Measurements from ENCODE around the gene GRIP1.

GRIP1 gene

GRCh38 chr12:66698558-66698957 is 19.7 kb upstream of the GRIP1 start:
- Histone ChIP-seq H3K9me3 (ENCODE audit: insufficient read depth, low read length, severe bottlenecking) (no peaks in the 10 kb centered on the region), H3K4me1 (ENCODE audit: insufficient read depth, low read length) (peaks cover 9% of the 10 kb centered on the region; the same call in 1 of the 2 replicates), H3K9ac (ENCODE audit: low read depth, low read length) (no peak overlapping the region), H4K20me1 (ENCODE audit: insufficient read depth, low read length) (no peaks in the 10 kb centered on the region), H3K27ac (ENCODE audit: low read length) (no peak overlapping the region), H3K36me3 (ENCODE audit: insufficient read depth, low read length) (no peaks in the 10 kb centered on the region), H3K4me2 (ENCODE audit: insufficient read depth, low read length) (no peak overlapping the region), H3K27me3 (ENCODE audit: insufficient read depth, low read length, poor library complexity) (no peaks in the 10 kb centered on the region), H2AFZ (ENCODE audit: low read depth, low read length) (no peak overlapping the region), H3K79me2 (ENCODE audit: insufficient read depth, low read length) (no peaks in the 10 kb centered on the region), H3K4me3 (ENCODE audit: low read depth in 1 of 2, low read length in 2 of 2) (no peak overlapping the region)
- TF ChIP-seq EZH2 (IDR thresholded peaks at IDR 0.05; ENCODE audit: borderline replicate concordance, low read depth, low read length, severe bottlenecking) = no peak
- TF ChIP-seq, protein P1, sequence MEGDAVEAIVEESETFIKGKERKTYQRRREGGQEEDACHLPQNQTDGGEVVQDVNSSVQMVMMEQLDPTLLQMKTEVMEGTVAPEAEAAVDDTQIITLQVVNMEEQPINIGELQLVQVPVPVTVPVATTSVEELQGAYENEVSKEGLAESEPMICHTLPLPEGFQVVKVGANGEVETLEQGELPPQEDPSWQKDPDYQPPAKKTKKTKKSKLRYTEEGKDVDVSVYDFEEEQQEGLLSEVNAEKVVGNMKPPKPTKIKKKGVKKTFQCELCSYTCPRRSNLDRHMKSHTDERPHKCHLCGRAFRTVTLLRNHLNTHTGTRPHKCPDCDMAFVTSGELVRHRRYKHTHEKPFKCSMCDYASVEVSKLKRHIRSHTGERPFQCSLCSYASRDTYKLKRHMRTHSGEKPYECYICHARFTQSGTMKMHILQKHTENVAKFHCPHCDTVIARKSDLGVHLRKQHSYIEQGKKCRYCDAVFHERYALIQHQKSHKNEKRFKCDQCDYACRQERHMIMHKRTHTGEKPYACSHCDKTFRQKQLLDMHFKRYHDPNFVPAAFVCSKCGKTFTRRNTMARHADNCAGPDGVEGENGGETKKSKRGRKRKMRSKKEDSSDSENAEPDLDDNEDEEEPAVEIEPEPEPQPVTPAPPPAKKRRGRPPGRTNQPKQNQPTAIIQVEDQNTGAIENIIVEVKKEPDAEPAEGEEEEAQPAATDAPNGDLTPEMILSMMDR (IDR thresholded peaks at IDR 0.05; ENCODE audit: borderline replicate concordance, extremely low read depth, low read length, poor library complexity, severe bottlenecking) = no peak
- ATAC-seq (ENCODE audit: insufficient read depth, low read depth) (no peak), DNase-seq (no peak)

DNA sequence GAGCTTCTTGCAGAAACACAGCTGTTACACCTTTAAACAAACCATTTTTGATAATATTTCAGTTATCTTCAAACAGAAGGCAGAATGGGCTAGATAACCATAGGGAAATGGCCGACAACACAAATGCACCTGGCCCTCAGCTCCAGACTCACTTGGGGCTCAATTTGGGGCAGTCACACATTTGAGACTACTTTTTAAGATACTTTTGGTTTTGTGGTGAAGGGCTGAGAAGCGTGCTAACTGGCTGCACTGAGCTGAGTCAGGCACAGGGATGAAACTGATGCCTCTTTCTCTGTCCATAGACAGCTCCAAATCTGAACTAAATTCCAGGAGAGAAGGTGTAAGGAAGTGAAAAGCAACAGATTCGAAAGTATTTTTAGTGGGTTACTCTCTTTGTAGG is 18.5 kb upstream of the GRIP1 start:
- Histone ChIP-seq H3K27me3 (ENCODE audit: insufficient read depth, low read length, poor library complexity) (no peaks in the 10 kb centered on the region), H3K4me3 (ENCODE audit: low read depth in 1 of 2, low read length in 2 of 2) (no peak overlapping the region), H2AFZ (ENCODE audit: low read depth, low read length) (no peak overlapping the region), H3K9ac (ENCODE audit: low read depth, low read length) (no peak overlapping the region), H3K4me1 (ENCODE audit: insufficient read depth, low read length) (peaks cover 9% of the 10 kb centered on the region; the same call in 1 of the 2 replicates), H3K27ac (ENCODE audit: low read length) (no peak overlapping the region), H3K4me2 (ENCODE audit: insufficient read depth, low read length) (no peak overlapping the region), H3K79me2 (ENCODE audit: insufficient read depth, low read length) (no peaks in the 10 kb centered on the region), H3K36me3 (ENCODE audit: insufficient read depth, low read length) (no peaks in the 10 kb centered on the region), H3K9me3 (ENCODE audit: insufficient read depth, low read length, severe bottlenecking) (no peaks in the 10 kb centered on the region), H4K20me1 (ENCODE audit: insufficient read depth, low read length) (no peaks in the 10 kb centered on the region)
- DNase-seq (no peak), ATAC-seq (ENCODE audit: insufficient read depth, low read depth) (peak; percentile 63)
- no peak for TF ChIP-seq EZH2 (IDR thresholded peaks at IDR 0.05; ENCODE audit: borderline replicate concordance, low read depth, low read length, severe bottlenecking)
- TF ChIP-seq, protein P1 (IDR thresholded peaks at IDR 0.05; ENCODE audit: borderline replicate concordance, extremely low read depth, low read length, poor library complexity, severe bottlenecking) = no peak

- Histone ChIP-seq H2AFZ (ENCODE audit: low read depth, low read length) (no peak overlapping the region; the same call in 1 of the 2 replicates), H3K27ac (ENCODE audit: low read length) (no peak overlapping the region), H3K4me2 (ENCODE audit: insufficient read depth, low read length) (no peak overlapping the region), H3K4me3 (ENCODE audit: low read depth in 1 of 2, low read length in 2 of 2) (no peak overlapping the region), H3K79me2 (ENCODE audit: insufficient read depth, low read length) (no peaks in the 10 kb centered on the region), H4K20me1 (ENCODE audit: insufficient read depth, low read length) (no peaks in the 10 kb centered on the region), H3K36me3 (ENCODE audit: insufficient read depth, low read length) (no peaks in the 10 kb centered on the region), H3K4me1 (ENCODE audit: insufficient read depth, low read length) (peaks cover 9% of the 10 kb centered on the region; the same call in 1 of the 2 replicates), H3K9ac (ENCODE audit: low read depth, low read length) (no peak overlapping the region), H3K9me3 (ENCODE audit: insufficient read depth, low read length, severe bottlenecking) (no peaks in the 10 kb centered on the region), H3K27me3 (ENCODE audit: insufficient read depth, low read length, poor library complexity) (no peaks in the 10 kb centered on the region)
- ATAC-seq (ENCODE audit: insufficient read depth, low read depth) (no peak), DNase-seq (no peak)
- no peak for TF ChIP-seq EZH2 (IDR thresholded peaks at IDR 0.05; ENCODE audit: borderline replicate concordance, low read depth, low read length, severe bottlenecking)
- TF ChIP-seq, protein P1 (IDR thresholded peaks at IDR 0.05; ENCODE audit: borderline replicate concordance, extremely low read depth, low read length, poor library complexity, severe bottlenecking) = no peak
These were observed 16.1 kb upstream of the GRIP1 start for GRCh38 chr12:66694666-66695613.

Data from DND-41 (cell line).